Measurements from ENCODE around the gene KIZ. TPM values are rescaled to one million over a fixed set of nuclear protein-coding genes. Genes with fewer than 3 reads are reported as not detected.

Gene KIZ
- total RNA-seq, 1 donor from 2014 or later, result 25.9 TPM

- no peaks in the 10 kb centered on the region for H3K4me1 Mint-ChIP-seq (ENCODE audit: low read depth)
- H3K27me3 Mint-ChIP-seq, result peaks cover 3% of the 10 kb centered on the region
- no peaks in the 10 kb centered on the region for H3K36me3 Mint-ChIP-seq (ENCODE audit: insufficient read depth)
- no peak for TF ChIP-seq CTCF (IDR thresholded peaks at IDR 0.05; ENCODE audit: unreplicated experiment)
- no peak for DNase-seq (ENCODE audit: low spot score, unreplicated experiment)
- no peak overlapping the region for H3K27ac Mint-ChIP-seq
- H3K9me3 Mint-ChIP-seq (ENCODE audit: low read depth), result no peaks in the 10 kb centered on the region
- H3K4me3 Mint-ChIP-seq (ENCODE audit: low read depth), result no peak overlapping the region
Observed at GRCh38 chr20:21269772-21270171, 143.9 kb downstream of the KIZ start.

DNA sequence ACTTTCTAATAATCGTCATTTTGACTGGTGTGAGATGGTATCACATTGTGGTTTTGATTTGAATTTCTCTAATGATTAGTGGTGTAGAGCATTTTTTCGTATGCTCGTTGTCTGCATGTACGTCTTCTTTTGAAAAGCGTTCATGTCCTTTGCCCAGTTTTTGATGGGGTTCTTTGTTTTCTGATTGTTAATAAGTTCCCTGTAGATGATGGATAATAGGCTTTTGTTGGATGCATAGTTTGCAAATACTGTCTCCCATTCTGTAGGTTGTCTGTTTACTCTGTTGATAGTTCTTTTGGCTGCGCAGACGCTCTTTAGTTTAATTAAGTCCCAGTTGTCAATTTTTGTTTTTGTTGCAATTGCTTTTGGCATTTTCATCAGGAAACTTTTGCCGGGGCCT lies 144.9 kb downstream of the KIZ start:
- Mint-ChIP-seq H3K27me3 (peaks cover 3% of the 10 kb centered on the region), H3K9me3 (ENCODE audit: low read depth) (no peaks in the 10 kb centered on the region), H3K4me1 (ENCODE audit: low read depth) (no peaks in the 10 kb centered on the region), H3K4me3 (ENCODE audit: low read depth) (no peak overlapping the region), H3K27ac (no peak overlapping the region), H3K36me3 (ENCODE audit: insufficient read depth) (no peaks in the 10 kb centered on the region)
- no peak for TF ChIP-seq CTCF (IDR thresholded peaks at IDR 0.05; ENCODE audit: unreplicated experiment)
- DNase-seq (ENCODE audit: low spot score, unreplicated experiment), result no peak

GRCh38 chr20:21272279-21272678 lies 146.4 kb downstream of the KIZ start:
- TF ChIP-seq CTCF (IDR thresholded peaks at IDR 0.05; ENCODE audit: unreplicated experiment), result no peak
- H3K36me3 Mint-ChIP-seq (ENCODE audit: insufficient read depth), result no peaks in the 10 kb centered on the region
- H3K27me3 Mint-ChIP-seq, result peaks cover 3% of the 10 kb centered on the region
- H3K4me1 Mint-ChIP-seq (ENCODE audit: low read depth), result no peaks in the 10 kb centered on the region
- DNase-seq (ENCODE audit: low spot score, unreplicated experiment), result no peak
- H3K9me3 Mint-ChIP-seq (ENCODE audit: low read depth), result no peaks in the 10 kb centered on the region
- no peak overlapping the region for H3K27ac Mint-ChIP-seq
- no peak overlapping the region for H3K4me3 Mint-ChIP-seq (ENCODE audit: low read depth)

GRCh38 chr20:21272679-21273078 lies 146.8 kb downstream of the KIZ start:
- Mint-ChIP-seq H3K9me3 (ENCODE audit: low read depth) (no peaks in the 10 kb centered on the region), H3K4me1 (ENCODE audit: low read depth) (no peaks in the 10 kb centered on the region), H3K27ac (no peak overlapping the region), H3K27me3 (peaks cover 3% of the 10 kb centered on the region), H3K4me3 (ENCODE audit: low read depth) (no peak overlapping the region), H3K36me3 (ENCODE audit: insufficient read depth) (no peaks in the 10 kb centered on the region)
- no peak for TF ChIP-seq CTCF (IDR thresholded peaks at IDR 0.05; ENCODE audit: unreplicated experiment)
- DNase-seq (ENCODE audit: low spot score, unreplicated experiment), result no peak

DNA sequence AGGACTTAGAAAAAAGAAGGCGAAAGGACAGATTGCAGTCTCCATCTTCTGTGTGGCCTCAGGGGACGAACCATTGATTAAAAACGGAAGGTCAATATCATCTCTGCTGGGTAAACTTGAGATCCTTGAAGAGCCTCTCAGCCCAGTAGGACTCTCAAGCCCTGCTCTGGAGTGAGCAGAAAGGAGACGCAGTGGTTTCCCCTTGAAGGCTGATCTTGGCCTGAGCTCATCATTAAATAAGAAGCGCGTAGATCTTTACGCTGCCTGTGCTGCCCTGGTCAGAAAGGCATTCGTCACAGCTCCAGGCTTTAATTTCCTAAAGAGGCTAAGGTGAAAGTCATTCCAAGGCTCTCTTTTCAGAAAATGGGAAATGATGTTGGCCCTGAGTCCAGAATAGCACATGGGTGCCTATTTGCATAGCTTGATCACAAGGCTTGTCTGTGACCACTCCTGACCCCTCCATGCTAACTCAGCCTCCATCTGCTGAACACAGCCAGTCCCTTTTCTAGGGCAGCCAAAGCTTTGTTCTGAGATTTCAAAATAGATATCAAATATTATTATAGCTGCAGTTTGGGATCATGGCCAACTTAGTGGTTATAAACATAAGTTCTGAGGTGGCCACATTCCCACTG lies 148.0 kb downstream of the KIZ start:
- Mint-ChIP-seq H3K4me3 (ENCODE audit: low read depth) (no peak overlapping the region), H3K4me1 (ENCODE audit: low read depth) (no peaks in the 10 kb centered on the region), H3K9me3 (ENCODE audit: low read depth) (no peaks in the 10 kb centered on the region), H3K27me3 (peaks cover 8% of the 10 kb centered on the region), H3K27ac (no peak overlapping the region), H3K36me3 (ENCODE audit: insufficient read depth) (no peaks in the 10 kb centered on the region)
- no peak for TF ChIP-seq CTCF (IDR thresholded peaks at IDR 0.05; ENCODE audit: unreplicated experiment)
- DNase-seq (ENCODE audit: low spot score, unreplicated experiment), result no peak
